Measurements from ENCODE around the gene PPP5C. TPM values are rescaled to one million over a fixed set of nuclear protein-coding genes. Genes with fewer than 3 reads are reported as not detected.

PPP5C gene
- total RNA-seq, 4 donors from 2014 or later, result 70.5 to 132 (median 88.8) TPM

GRCh38 chr19:46386996-46387712, 40.3 kb downstream of the PPP5C start:
- Histone ChIP-seq H3K36me3 (peaks cover 10 to 99% (median 28%) of the 10 kb centered on the region in 3 donors), H3K27ac (no peak overlapping the region), H3K27me3 (no peaks in the 10 kb centered on the region), H3K4me3 (no peak overlapping the region), H3K9me3 (no peaks in the 10 kb centered on the region), H3K4me1 (peaks cover 0 to 12% (median under 1%) of the 10 kb centered on the region in 4 donors)
- no peak for DNase-seq (ENCODE audit: low spot score in 2 of 2)
- WGBS, 2 donors, result 92 to 97% methylated on average over 25 to 28 of the region's 30 CpGs
- TF ChIP-seq CTCF (IDR thresholded peaks at IDR 0.05) (no peak), EP300 (IDR thresholded peaks at IDR 0.05) (no peak), POLR2A (IDR thresholded peaks at IDR 0.05) (no peak)

- WGBS, 2 donors, result 93% methylated on average over 10 of the region's 10 CpGs
- TF ChIP-seq CTCF (IDR thresholded peaks at IDR 0.05) (no peak), EP300 (IDR thresholded peaks at IDR 0.05) (no peak), POLR2A (IDR thresholded peaks at IDR 0.05) (no peak)
- Histone ChIP-seq H3K27ac (no peak overlapping the region), H3K4me3 (no peak overlapping the region), H3K9me3 (no peaks in the 10 kb centered on the region), H3K36me3 (peaks cover 10 to 99% (median 28%) of the 10 kb centered on the region in 3 donors), H3K27me3 (no peaks in the 10 kb centered on the region), H3K4me1 (peaks cover 0 to 18% (median 3%) of the 10 kb centered on the region in 4 donors)
- DNase-seq (ENCODE audit: low spot score in 2 of 2), result no peak
Measured at GRCh38 chr19:46387713-46388130, 40.8 kb downstream of the PPP5C start.

GRCh38 chr19:46388311-46389095, 41.6 kb downstream of the PPP5C start:
- H3K27me3 ChIP-seq, result no peaks in the 10 kb centered on the region
- H3K9me3 ChIP-seq, result no peaks in the 10 kb centered on the region
- peaks cover 0 to 19% (median 3%) of the 10 kb centered on the region in 4 donors for H3K4me1 ChIP-seq
- TF ChIP-seq POLR2A (IDR thresholded peaks at IDR 0.05) (no peak), CTCF (IDR thresholded peaks at IDR 0.05) (no peak), EP300 (IDR thresholded peaks at IDR 0.05) (no peak)
- 89 to 92% methylated on average over 17 to 19 of the region's 25 CpGs for WGBS, 2 donors
- H3K4me3 ChIP-seq, result no peak overlapping the region
- DNase-seq (ENCODE audit: low spot score in 2 of 2), result peak in 1 of 2 donors; percentile 7
- peaks cover 10 to 98% (median 27%) of the 10 kb centered on the region in 3 donors for H3K36me3 ChIP-seq
- no peak overlapping the region for H3K27ac ChIP-seq

GRCh38 chr19:46390121-46390858, 43.4 kb downstream of the PPP5C start:
- peak overlapping the region in 2 of 4 donors; percentile 25 to 43 for H3K27ac ChIP-seq
- H3K4me1 ChIP-seq, result peaks cover 0 to 22% (median 3%) of the 10 kb centered on the region in 4 donors
- H3K9me3 ChIP-seq, result no peaks in the 10 kb centered on the region
- no peak overlapping the region for H3K4me3 ChIP-seq
- peaks cover 10 to 85% (median 18%) of the 10 kb centered on the region in 3 donors for H3K36me3 ChIP-seq
- DNase-seq (ENCODE audit: low spot score in 2 of 2), result no peak
- TF ChIP-seq EP300 (IDR thresholded peaks at IDR 0.05), result no peak
- no peak for TF ChIP-seq CTCF (IDR thresholded peaks at IDR 0.05)
- TF ChIP-seq POLR2A (IDR thresholded peaks at IDR 0.05), result no peak
- no peaks in the 10 kb centered on the region for H3K27me3 ChIP-seq
- WGBS, 2 donors, result 89 to 93% methylated on average over 14 to 16 of the region's 16 CpGs

Data from tibial nerve (tissue), 4 donors.